K562 (cell line): ENCODE data around the gene LXN. TPM values are rescaled to one million over a fixed set of nuclear protein-coding genes. Genes with fewer than 3 reads are reported as not detected.

Source experiments
- ATAC-seq: fragments of 200-7000 bp; cut with Tn5 transposase; 3 replicates; pipeline ENCODE4 v1.9.1; 2020; ENCODE audit warnings: moderate library complexity
- BruUV-seq: library from RNA; stranded (reverse); fragments of 400-500 nt; replicated peaks from 2 replicates; lab custom pipeline; 2021; lab: Mats Ljungman, UMichigan
- CTCF ChIA-PET: fragments of 300-600 bp; formaldehyde crosslinking; extraction: SDS; loops from one replicate; lab custom pipeline; 2021; ENCODE audit warnings: low intra/inter-chr PET ratio; lab: Yijun Ruan, JAX
- POLR2A ChIA-PET: fragments of 300-600, 350-650 bp; sonication (Branson Sonifier 250); formaldehyde crosslinking; extraction: SDS; loops from one replicate; lab custom pipeline; 2021; ENCODE audit warnings: antibody characterized with exemption, inconsistent platforms; lab: Yijun Ruan, JAX
- DNase-seq, 4 experiments: peaks; one replicate each; pipeline versions ENCODE4 v3.0.0 to v3.0.0-alpha.2; 2011 to 2018; ENCODE audit warnings: low spot score in 3 of 4, mixed read lengths in 3 of 4; ENCODE audit errors: extremely low read depth in 1 of 4
- FAIRE-seq: peaks from 2 replicates; lab custom pipeline; 2011; peaks lifted over from hg19 to GRCh38; lab: Jason Lieb, UNC
- H2AFZ ChIP-seq: 2 replicates; pipeline ENCODE4 v1.6.0; 2011; ENCODE audit warnings: low read depth, low read length, control low read depth, inconsistent platforms
- H3K27ac ChIP-seq: fragments of 200-600 bp; 3 replicates; pipeline ENCODE4 v1.8.0; 2011; ENCODE audit warnings: low read depth, mild to moderate bottlenecking, control low read depth, inconsistent platforms, low read length, moderate library complexity, mixed read lengths; ENCODE audit errors: extremely low read depth
- H3K27me3 ChIP-seq, 2 experiments: fragments of 300-600 bp in 1 of 2; 2 replicates in 1 of 2; 3 replicates in 1 of 2; pipeline versions ENCODE4 v1.6.0 to v1.8.0; 2011; ENCODE audit warnings: inconsistent platforms in 2 of 2, low read length in 2 of 2, mild to moderate bottlenecking in 1 of 2, mixed read lengths in 1 of 2, moderate library complexity in 1 of 2; ENCODE audit not compliant: control insufficient read depth in 2 of 2, insufficient read depth in 2 of 2
- H3K36me3 ChIP-seq: fragments of 300-600 bp; 3 replicates; pipeline ENCODE4 v1.8.0; 2011; ENCODE audit warnings: mild to moderate bottlenecking, low read length, inconsistent platforms; ENCODE audit not compliant: control insufficient read depth, insufficient read depth
- H3K4me1 ChIP-seq, 2 experiments: fragments of 200-600 bp in 1 of 2; replicated peaks in 1 of 2; 2 replicates in 1 of 2; 3 replicates in 1 of 2; pipeline versions ENCODE4 v1.5.1 to v1.8.0; 2011; ENCODE audit warnings: inconsistent platforms in 2 of 2, low read length in 2 of 2, mild to moderate bottlenecking in 1 of 2, mixed read lengths in 1 of 2, moderate library complexity in 1 of 2; ENCODE audit not compliant: control insufficient read depth in 2 of 2, insufficient read depth in 2 of 2
- H3K4me2 ChIP-seq: 2 replicates; pipeline ENCODE4 v1.6.1; 2011; ENCODE audit warnings: low read length, control low read depth, inconsistent platforms, mixed read lengths; ENCODE audit not compliant: insufficient read depth
- H3K4me3 ChIP-seq: fragments of 200-600 bp; sonication (generic), shearing (Covaris generic); 2 replicates; pipeline ENCODE4 v1.5.1; 2016; ENCODE audit warnings: control low read depth, inconsistent platforms
- H3K79me2 ChIP-seq: fragments of 200-600 bp; 3 replicates; pipeline ENCODE4 v1.8.0; 2011; ENCODE audit warnings: low read length, inconsistent platforms; ENCODE audit not compliant: control insufficient read depth, insufficient read depth
- H3K9ac ChIP-seq, 2 experiments: 2 replicates each; pipeline versions ENCODE4 v1.6.0 to v1.6.1; 2011; ENCODE audit warnings: low read depth in 2 of 2, low read length in 2 of 2, control low read depth in 1 of 2, inconsistent platforms in 1 of 2, mild to moderate bottlenecking in 1 of 2, mixed read lengths in 1 of 2; ENCODE audit not compliant: insufficient read depth in 1 of 2
- H3K9me1 ChIP-seq: one replicate; pipeline ENCODE4 v1.6.0; 2011; ENCODE audit warnings: inconsistent platforms, mild to moderate bottlenecking, low read length, moderate library complexity; ENCODE audit not compliant: control insufficient read depth, insufficient read depth
- H3K9me3 ChIP-seq: replicated peaks from 2 replicates; pipeline ENCODE4 v1.5.1; 2011; ENCODE audit warnings: low read depth, low read length, inconsistent platforms; ENCODE audit not compliant: control insufficient read depth, insufficient read depth
- H4K20me1 ChIP-seq: replicated peaks from 2 replicates; pipeline ENCODE4 v1.6.1; 2011; ENCODE audit warnings: low read length, inconsistent platforms, mixed read lengths; ENCODE audit not compliant: control insufficient read depth, insufficient read depth
- DACH1 ChIP-seq: fragments of 450-650 bp; IDR thresholded peaks from 2 replicates; pipeline ENCODE4 v1.6.1; 2018; ENCODE audit not compliant: partially characterized antibody
- ELF2 ChIP-seq: fragments of 250-450 bp; sonication (Bioruptor Pico); IDR thresholded peaks from 2 replicates; pipeline ENCODE4 v1.5.0; 2021; ENCODE audit warnings: mild to moderate bottlenecking
- L3MBTL2 ChIP-seq: fragments of 450-650 bp; IDR thresholded peaks from 2 replicates; pipeline ENCODE4 v1.6.1; 2016; ENCODE audit warnings: mild to moderate bottlenecking, moderate library complexity
- RB1 ChIP-seq: fragments of 450-650 bp; IDR thresholded peaks from 2 replicates; pipeline ENCODE4 v1.6.1; 2017; ENCODE audit warnings: low read depth, mild to moderate bottlenecking
- WGBS: fragments of 100-300 bp; shearing (Covaris generic); methylation state at CpG from one replicate; pipeline ENCODE4 v1.1.6; 2016; ENCODE audit warnings: low coverage, mixed read lengths; ENCODE audit not compliant: insufficient coverage; ENCODE audit errors: missing lambda C conversion rate; 5-methylcytosine and 5-hydroxymethylcytosine counted together
- in situ Hi-C: fragments of 300-500 bp; cut with MboI; formaldehyde crosslinking; loops from 4 replicates; pipeline ENCODE4 v1.15.0; 2018; ENCODE audit warnings: inconsistent platforms, mixed read lengths
- intact Hi-C: fragments of 100-400 bp; cut with micrococcal nuclease; formaldehyde crosslinking; loops from 2 replicates; pipeline ENCODE4 v1.14.2; 2022
- polyA plus RNA-seq, 8 experiments: library from polyadenylated mRNA; depleted of rRNA in 4 of 8; stranded (reverse) in 5 of 8; unstranded in 3 of 8; fragments of >200 nt; fragmentation: Nextera tagmentation in 2 of 8; fragmentation: Illumina TruSeq in 1 of 8; extraction: Ambion mirVana in 2 of 8; extraction: Trizol in 1 of 8; gene quantifications; 2 replicates each; pipeline versions ENCODE4 v1.2.1 to v1.2.3, GENCODE V29; 2011 to 2014; ENCODE audit warnings: inconsistent platforms in 1 of 8, missing spikeins in 1 of 8
- total RNA-seq, 7 experiments: library from RNA; depleted of rRNA in 6 of 7; stranded (reverse); fragments of >200 nt in 6 of 7; fragmentation: Illumina TruSeq in 2 of 7; extraction: Trizol in 2 of 7; gene quantifications; 2 replicates each; pipeline versions ENCODE4 v1.2.1 to v1.2.3, GENCODE V29; 2011 to 2021; ENCODE audit warnings: low replicate concordance in 1 of 7
- TF ChIP-seq, protein P1 (sequence below): fragments of 450-650 bp; formaldehyde crosslinking; IDR thresholded peaks from 2 replicates; pipeline ENCODE4 v1.4.0; 2020; ENCODE audit warnings: mild to moderate bottlenecking, mixed read lengths
- TF ChIP-seq, protein P2 (sequence below): IDR thresholded peaks from 2 replicates; pipeline ENCODE4 v1.6.1; 2011; ENCODE audit not compliant: insufficient read length; ENCODE audit errors: extremely low read depth

The LXN gene
- total and polyA plus RNA-seq, 9 of the 15 experiments (the other 6 are each of a cell fraction or from before 2014, with no cell fraction given): 0.08 to 0.13 TPM; not detected in 7

DNA sequence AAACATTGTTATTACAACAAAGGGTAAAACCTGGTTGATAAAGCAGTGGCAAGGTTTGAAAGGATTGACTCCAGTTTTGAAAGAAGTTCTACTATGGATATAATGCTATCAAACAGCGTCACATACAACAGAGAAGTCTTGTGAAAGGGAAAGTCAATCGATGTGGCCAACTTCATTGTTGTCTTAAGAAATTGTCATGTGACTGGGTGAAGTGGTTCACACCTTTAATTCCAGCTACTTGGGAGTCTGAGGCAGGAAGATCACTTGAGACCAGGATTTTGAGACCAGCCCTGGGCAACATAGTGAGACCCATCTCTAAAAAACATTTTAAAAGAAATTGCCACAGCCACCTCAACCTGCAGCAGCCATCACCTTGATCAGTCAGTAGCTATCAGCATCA, 6.2 kb upstream of the LXN start (continued):
- TF ChIP-seq, protein P1, sequence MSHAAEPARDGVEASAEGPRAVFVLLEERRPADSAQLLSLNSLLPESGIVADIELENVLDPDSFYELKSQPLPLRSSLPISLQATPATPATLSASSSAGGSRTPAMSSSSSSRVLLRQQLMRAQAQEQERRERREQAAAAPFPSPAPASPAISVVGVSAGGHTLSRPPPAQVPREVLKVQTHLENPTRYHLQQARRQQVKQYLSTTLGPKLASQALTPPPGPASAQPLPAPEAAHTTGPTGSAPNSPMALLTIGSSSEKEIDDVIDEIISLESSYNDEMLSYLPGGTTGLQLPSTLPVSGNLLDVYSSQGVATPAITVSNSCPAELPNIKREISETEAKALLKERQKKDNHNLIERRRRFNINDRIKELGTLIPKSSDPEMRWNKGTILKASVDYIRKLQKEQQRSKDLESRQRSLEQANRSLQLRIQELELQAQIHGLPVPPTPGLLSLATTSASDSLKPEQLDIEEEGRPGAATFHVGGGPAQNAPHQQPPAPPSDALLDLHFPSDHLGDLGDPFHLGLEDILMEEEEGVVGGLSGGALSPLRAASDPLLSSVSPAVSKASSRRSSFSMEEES (CRISPR knock-in tag): peak; percentile 82
- peak; percentile 22; the same call in 1 of the 2 replicates for TF ChIP-seq L3MBTL2

DNA sequence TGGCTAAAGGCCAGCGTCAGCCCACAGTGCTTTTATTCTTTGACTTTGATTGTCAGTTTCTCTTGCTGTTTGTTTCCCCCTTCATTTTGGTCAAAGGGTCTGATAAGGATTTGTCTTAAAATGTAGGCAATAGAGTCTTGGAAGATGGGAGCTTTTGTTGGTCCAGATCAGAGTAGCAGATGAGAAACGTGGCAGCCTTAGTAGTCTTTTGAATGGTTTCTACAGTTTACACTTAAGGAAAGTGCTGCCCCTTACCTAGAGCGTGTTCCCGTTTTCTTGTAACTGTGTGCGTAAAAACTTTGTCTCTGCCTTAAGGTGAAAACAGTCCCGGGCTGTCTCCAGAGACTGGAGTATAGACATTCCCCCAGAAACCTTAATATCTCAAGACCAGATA, 630 bp downstream of the LXN start:
- Histone ChIP-seq H2AFZ (no peak overlapping the region), H3K4me1 (peaks cover 2 to 6% of the 10 kb centered on the region in 2 experiments; a peak in 2 of 5 replicates), H3K9me1 (no peaks in the 10 kb centered on the region), H3K27me3 (no peaks in the 10 kb centered on the region), H3K79me2 (no peaks in the 10 kb centered on the region), H3K4me3 (no peak overlapping the region), H3K36me3 (peaks cover 78% of the 10 kb centered on the region), H3K27ac (no peak overlapping the region), H3K4me2 (no peak overlapping the region), H4K20me1 (no peaks in the 10 kb centered on the region), H3K9me3 (no peaks in the 10 kb centered on the region), H3K9ac (no peak overlapping the region)
- ChIA-PET CTCF (no interaction called here), POLR2A (no interaction called here)
- intact Hi-C loops: loop anchor here (5.0 kb wide), 1 partner anchor 590 kb away; no protein-coding TSS in a partner anchor
- TF ChIP-seq DACH1: no peak
- TF ChIP-seq, protein P2, sequence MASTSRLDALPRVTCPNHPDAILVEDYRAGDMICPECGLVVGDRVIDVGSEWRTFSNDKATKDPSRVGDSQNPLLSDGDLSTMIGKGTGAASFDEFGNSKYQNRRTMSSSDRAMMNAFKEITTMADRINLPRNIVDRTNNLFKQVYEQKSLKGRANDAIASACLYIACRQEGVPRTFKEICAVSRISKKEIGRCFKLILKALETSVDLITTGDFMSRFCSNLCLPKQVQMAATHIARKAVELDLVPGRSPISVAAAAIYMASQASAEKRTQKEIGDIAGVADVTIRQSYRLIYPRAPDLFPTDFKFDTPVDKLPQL: no peak
- no peak for TF ChIP-seq RB1
- no peak for TF ChIP-seq ELF2 (CRISPR knock-in tag)
- WGBS: 89% methylated on average over 6 of the region's 6 CpGs
- FAIRE-seq (no peak), ATAC-seq (no peak), DNase-seq (no peak)
- in situ Hi-C loops: no loop called here
- no TSS peak for BruUV-seq
